Measurements from ENCODE around the gene LPIN3. TPM values are rescaled to one million over a fixed set of nuclear protein-coding genes. Genes with fewer than 3 reads are reported as not detected.
A peak's percentile ranks its signal among the peaks of the same experiment; 100 is the strongest.

Gene LPIN3
- total RNA-seq, 2 donors from 2014 or later, result 12.1 to 12.9 TPM

- intact Hi-C loops (cut with DNase I), result loop anchor here in 1 of 2 donors (5.0 to 10.0 kb wide), 2 partner anchors 62 to 85 kb away; no protein-coding TSS in a partner anchor
- ATAC-seq, result peak; percentile 58 to 68
- peak; percentile 85 for DNase-seq
Measured at GRCh38 chr20:41316602-41317545, 23.7 kb upstream of the LPIN3 start.

DNA sequence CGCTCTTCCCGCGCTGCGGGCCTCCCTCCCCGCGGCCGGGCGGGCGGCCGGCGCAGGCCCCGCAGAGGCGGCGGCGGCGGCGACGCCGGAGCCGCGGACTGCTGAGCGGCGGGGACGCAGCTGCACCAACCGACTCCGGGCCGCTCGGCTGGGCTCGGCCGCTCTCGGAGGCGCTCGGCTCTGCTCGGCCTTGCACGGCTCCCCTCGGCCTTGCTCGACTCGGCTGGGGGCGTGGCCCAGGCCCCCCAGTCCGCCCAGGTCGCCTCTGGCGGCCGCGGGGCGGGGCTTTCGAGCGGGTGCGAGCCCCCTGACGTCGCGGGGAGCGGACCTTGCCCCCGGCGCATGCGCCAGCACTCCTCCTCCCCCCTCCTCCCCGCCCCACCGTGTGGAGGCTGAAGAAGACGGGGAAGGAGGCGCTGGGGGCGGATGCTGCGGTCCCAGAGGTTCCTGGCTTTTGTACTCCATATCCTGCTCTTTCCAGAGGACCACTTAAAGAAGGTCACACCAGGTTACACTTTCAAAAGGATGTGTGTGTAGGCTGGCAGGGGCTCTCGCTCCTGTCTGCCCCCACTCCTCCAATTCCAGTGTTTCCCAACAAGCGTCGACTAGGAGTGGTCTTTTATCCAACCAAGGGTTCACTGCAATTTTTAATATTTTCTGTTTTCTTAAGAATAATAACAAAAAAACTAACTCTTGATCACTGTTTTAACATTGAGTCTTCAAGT, 22.9 kb upstream of the LPIN3 start, which contains the start of gene ZHX3:
TSS of gene ZHX3 (minus strand) at position 186 of the 725 bp plus-strand sequence. CDS start 112,815 bp downstream, outside the sequence.
- peak; percentile 98 to 99 for ATAC-seq
- DNase-seq, result peak; percentile 97
- intact Hi-C loops (cut with DNase I), result loop anchor here in 1 of 2 donors (5.0 to 10.0 kb wide), 2 partner anchors 63 to 85 kb away; no protein-coding TSS in a partner anchor

DNA sequence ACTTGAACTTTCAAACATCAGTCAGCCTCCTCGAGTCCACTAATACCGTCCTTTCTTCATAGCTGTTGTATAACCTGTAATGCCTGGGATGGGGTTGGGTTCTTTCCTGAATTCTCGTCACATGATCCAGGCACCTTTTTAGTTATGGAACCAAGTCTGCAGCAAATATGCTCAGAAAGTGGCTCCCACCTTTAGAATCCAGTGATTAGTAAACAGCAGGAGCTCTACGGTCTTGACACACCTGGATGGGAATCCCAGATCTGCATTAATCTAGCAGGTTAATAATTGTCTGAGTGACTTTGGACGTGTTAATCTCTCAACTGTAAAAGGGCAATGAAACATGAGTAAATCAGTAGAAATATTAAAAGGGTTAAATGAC, 22.4 kb upstream of the LPIN3 start:
- no peak for ATAC-seq
- intact Hi-C loops (cut with DNase I), result loop anchor here in 1 of 2 donors (5.0 to 10.0 kb wide), 2 partner anchors 63 to 86 kb away; no protein-coding TSS in a partner anchor
- DNase-seq, result no peak

- ATAC-seq (no peak), DNase-seq (no peak)
- intact Hi-C loops (cut with DNase I), result no loop called here
Measured at GRCh38 chr20:41320441-41320840, 20.2 kb upstream of the LPIN3 start.

GRCh38 chr20:41320976-41321375, 19.6 kb upstream of the LPIN3 start:
- no peak for DNase-seq
- intact Hi-C loops (cut with DNase I), result no loop called here
- ATAC-seq, result no peak

DNA sequence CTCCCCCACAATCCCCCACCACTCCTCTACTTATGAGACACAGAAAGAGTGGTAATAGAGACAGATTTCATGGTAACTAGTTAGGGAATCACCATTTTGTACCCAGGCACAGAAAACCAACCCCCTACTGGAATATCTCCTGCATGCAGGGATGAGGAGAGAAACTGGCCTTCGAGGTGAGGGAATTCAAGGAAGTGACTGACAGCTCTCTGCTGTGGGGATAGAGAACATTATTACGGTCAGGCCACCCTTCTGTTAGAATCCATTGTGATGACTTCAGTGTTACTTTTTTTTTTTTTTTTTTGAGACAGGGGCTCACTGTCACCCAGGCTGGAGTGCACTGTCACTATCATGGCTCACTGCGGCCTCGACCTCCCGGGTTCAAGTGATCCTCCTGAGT, 13.4 kb upstream of the LPIN3 start:
- ATAC-seq, result no peak
- DNase-seq, result no peak
- intact Hi-C loops (cut with DNase I), result no loop called here

DNA sequence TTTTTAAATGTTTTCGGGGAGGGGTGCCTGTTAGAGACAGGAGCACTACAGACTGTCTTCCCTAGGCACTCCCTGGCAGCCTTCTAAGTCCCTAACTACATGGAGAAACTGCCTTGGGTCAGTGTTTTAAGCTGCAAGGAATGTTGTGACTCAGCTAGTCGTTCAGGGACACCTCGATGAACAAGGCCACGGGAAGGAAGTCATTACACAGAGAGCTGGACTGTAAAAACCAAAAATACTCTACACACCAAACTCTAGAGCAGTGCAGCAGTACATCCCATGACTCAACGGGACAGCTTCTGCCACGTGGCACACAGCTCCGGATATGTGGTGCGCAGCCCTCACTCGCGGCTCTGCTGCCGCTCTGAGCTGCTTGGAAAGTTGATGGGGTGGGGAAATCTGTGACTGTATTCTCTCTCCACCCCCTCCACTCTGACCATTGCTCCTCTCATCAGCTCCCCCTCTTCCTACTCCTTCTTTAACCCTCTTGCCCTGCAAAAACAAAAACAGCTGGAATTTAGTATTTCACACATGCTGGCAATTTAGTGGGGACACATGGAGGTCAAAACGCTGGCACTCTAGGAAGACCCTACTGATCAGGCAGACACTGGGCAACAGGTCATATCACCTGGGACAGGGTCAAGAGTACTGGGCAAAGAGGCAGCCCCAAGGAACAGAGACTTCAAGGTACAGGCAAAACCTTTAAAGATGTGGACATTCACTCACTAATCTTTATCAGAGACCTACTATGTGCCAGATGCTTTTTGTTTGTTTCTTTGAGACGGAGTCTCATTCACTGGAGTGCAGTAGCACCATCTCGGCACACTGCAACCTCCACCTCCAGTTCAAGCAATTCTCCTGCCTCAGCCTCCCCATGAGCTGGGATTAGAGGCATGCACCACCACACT, 10.9 kb upstream of the LPIN3 start:
- peak; percentile 85 for DNase-seq
- intact Hi-C loops (cut with DNase I), result loop anchor here in 1 of 2 donors (10.0 kb wide), 1 partner anchor 85 kb away; no protein-coding TSS in a partner anchor
- ATAC-seq, result peak; percentile 97 to 98

GRCh38 chr20:41330343-41330720, 10.3 kb upstream of the LPIN3 start:
- intact Hi-C loops (cut with DNase I), result loop anchor here in 1 of 2 donors (10.0 kb wide), 1 partner anchor 86 kb away; no protein-coding TSS in a partner anchor
- no peak for DNase-seq

DNA sequence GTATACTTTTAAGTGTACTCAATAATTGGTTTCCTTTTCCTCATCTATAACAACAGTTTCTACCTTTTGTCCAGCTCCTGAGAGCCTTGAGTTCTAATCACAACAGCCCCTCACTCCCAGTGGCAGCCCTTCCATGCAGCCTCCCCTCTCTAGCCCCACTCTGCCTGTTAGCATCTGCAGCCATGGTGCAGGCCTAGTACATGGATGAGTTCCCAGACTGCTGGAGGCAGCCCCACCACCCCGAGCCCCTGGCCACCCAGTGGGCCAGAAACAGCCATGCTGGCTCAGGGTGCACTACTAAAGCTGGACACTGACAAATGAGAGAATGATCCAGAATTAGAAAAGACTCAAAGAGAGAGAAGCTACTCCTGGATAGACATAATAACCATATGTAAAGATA, 9.7 kb upstream of the LPIN3 start:
- intact Hi-C loops (cut with DNase I), result loop anchor here in 1 of 2 donors (10.0 kb wide), 1 partner anchor 86 kb away; no protein-coding TSS in a partner anchor
- DNase-seq (no peak), ATAC-seq (no peak)

More at GRCh38 chr20:41330343-41330720, 10.3 kb upstream of the LPIN3 start:
- ATAC-seq, result no peak

DNA sequence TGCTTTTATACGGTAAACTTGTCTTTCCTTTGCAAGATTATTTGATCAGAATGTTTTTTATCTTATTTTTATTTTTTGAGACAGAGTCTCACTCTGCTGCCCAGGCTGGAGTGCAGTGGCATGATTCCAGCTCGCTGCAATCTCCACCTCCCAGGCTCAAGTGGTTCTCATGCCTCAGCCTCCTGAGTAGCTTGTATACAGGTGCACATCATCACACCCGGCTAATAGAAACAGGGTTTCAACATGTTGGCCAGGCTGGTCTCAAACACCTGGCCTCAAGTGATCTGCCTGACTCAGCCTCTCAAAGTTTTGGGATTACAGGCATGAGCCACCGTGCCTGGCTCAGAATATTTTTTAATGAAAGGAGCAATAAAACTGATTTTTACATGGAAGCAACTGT, 8.9 kb upstream of the LPIN3 start:
- intact Hi-C loops (cut with DNase I), result loop anchor here in 1 of 2 donors (10.0 kb wide), 1 partner anchor 87 kb away; no protein-coding TSS in a partner anchor
- no peak for DNase-seq
- no peak for ATAC-seq

- no peak for ATAC-seq
- no peak for DNase-seq
- intact Hi-C loops (cut with DNase I), result loop anchor here in 1 of 2 donors (10.0 kb wide), 1 partner anchor 89 kb away; no protein-coding TSS in a partner anchor
Measured at GRCh38 chr20:41334036-41334435, 6.6 kb upstream of the LPIN3 start.

GRCh38 chr20:41334443-41335421, 5.9 kb upstream of the LPIN3 start:
- no peak for DNase-seq
- peak in 1 of 2 donors; percentile 50 for ATAC-seq
- intact Hi-C loops (cut with DNase I), result loop anchor here (5.0 to 10.0 kb wide), 2 partner anchors 82 to 90 kb away; no protein-coding TSS in a partner anchor

DNA sequence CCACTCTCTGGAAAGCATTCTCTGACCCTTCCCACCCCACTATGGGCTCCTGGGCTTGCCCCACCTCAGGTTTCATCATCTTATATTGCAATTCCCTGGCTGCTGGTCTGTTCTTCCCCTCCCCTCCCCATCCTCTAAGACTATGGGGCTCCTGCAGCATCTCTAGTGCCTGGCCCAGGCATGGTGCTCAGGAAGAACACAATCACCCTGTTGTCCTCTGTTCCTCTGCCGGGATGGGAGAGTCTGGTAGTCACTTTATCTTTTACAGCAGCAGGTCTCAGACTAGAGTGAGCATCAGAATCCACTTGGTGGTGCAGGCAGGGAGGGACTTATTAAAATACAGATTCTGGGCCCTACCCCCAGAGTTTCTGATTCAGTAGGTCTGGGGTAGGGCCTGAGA, 5.0 kb upstream of the LPIN3 start:
- DNase-seq (no peak), ATAC-seq (no peak)
- intact Hi-C loops (cut with DNase I), result loop anchor here (5.0 to 10.0 kb wide), 2 partner anchors 83 to 91 kb away; no protein-coding TSS in a partner anchor

GRCh38 chr20:41336711-41337492, 3.7 kb upstream of the LPIN3 start:
- DNase-seq (no peak), ATAC-seq (no peak)
- intact Hi-C loops (cut with DNase I), result loop anchor here (5.0 to 10.0 kb wide), 2 partner anchors 85 to 92 kb away; no protein-coding TSS in a partner anchor

GRCh38 chr20:41339957-41340326, 679 bp upstream of the LPIN3 start:
- ATAC-seq, result peak; percentile 79 to 85
- intact Hi-C loops (cut with DNase I), result loop anchor here (1.0 to 10.0 kb wide), 6 partner anchors 88 to 365 kb away; partner anchors contain the start of gene PLCG1 (in 1 of the 2)
- peak; percentile 81 for DNase-seq
